T follicular helper cell (primary cell): ENCODE results near the gene SLC12A1.
"Not testable (repeated sequence)": the region's sequence is repeated elsewhere in the genome, so short reads cannot be mapped to it uniquely, and the experiment has no call there.

ENCODE experiments used
- DNase-seq: peaks from one replicate; pipeline ENCODE4 v3.0.0-alpha.2; 2020; ENCODE audit warnings: low read depth

SLC12A1 gene

GRCh38 chr15:48309740-48310139, 103.6 kb downstream of the SLC12A1 start:
- no peak for DNase-seq

- DNase-seq, result no peak
Observed at GRCh38 chr15:48313216-48313615, 107.1 kb downstream of the SLC12A1 start.

- DNase-seq, result no peak
Observed at GRCh38 chr15:48315041-48315440, 108.9 kb downstream of the SLC12A1 start.

- no peak for DNase-seq
Observed at GRCh38 chr15:48317221-48317620, 111.1 kb downstream of the SLC12A1 start.

- DNase-seq, result no peak
Observed at GRCh38 chr15:48318131-48318530, 112.0 kb downstream of the SLC12A1 start.

- no peak for DNase-seq
Observed at GRCh38 chr15:48323294-48323693, 117.2 kb downstream of the SLC12A1 start.

GRCh38 chr15:48324949-48325348, 118.8 kb downstream of the SLC12A1 start:
- DNase-seq, result no peak

- no peak for DNase-seq
Observed at GRCh38 chr15:48325400-48325799, 119.3 kb downstream of the SLC12A1 start.

- DNase-seq, result not testable (repeated sequence)
Observed at GRCh38 chr15:48326180-48326579, 120.1 kb downstream of the SLC12A1 start.

- DNase-seq, result no peak
Observed at GRCh38 chr15:48330105-48330785, 124.1 kb downstream of the SLC12A1 start.

GRCh38 chr15:48330855-48331795, 125.0 kb downstream of the SLC12A1 start, which contains the start of gene DUT:
TSS of gene DUT (plus strand) at chr15:48331429. CDS start at chr15:48331516, 87 bp downstream.
- peak; percentile 75 for DNase-seq

- peak; percentile 55 for DNase-seq
Observed at GRCh38 chr15:48331796-48332641, 125.9 kb downstream of the SLC12A1 start.

GRCh38 chr15:48332642-48333034, 126.5 kb downstream of the SLC12A1 start:
- DNase-seq, result no peak

- no peak for DNase-seq
Observed at GRCh38 chr15:48333540-48333939, 127.4 kb downstream of the SLC12A1 start.

GRCh38 chr15:48334260-48334659, 128.2 kb downstream of the SLC12A1 start:
- no peak for DNase-seq

- no peak for DNase-seq
Observed at GRCh38 chr15:48336940-48337339, 130.8 kb downstream of the SLC12A1 start.

- DNase-seq, result no peak
Observed at GRCh38 chr15:48337607-48338006, 131.5 kb downstream of the SLC12A1 start.

GRCh38 chr15:48340111-48340510, 134.0 kb downstream of the SLC12A1 start:
- DNase-seq, result no peak

GRCh38 chr15:48343865-48344264, 137.8 kb downstream of the SLC12A1 start:
- no peak for DNase-seq

GRCh38 chr15:48345516-48345915, 139.4 kb downstream of the SLC12A1 start:
- DNase-seq, result no peak

GRCh38 chr15:48352474-48353072, 146.5 kb downstream of the SLC12A1 start:
- peak; percentile 40 for DNase-seq
